A549 (cell line): Measurements from ENCODE around the gene CCDC12.

Experiments
- CTCF ChIP-seq: fragments of >200 bp; sonication (Bioruptor Twin); formaldehyde crosslinking; IDR thresholded peaks from 3 replicates; pipeline ENCODE4 v1.5.1; 2016
- EP300 ChIP-seq, 2 experiments: fragments of >200 bp; sonication (Bioruptor Twin); formaldehyde crosslinking; IDR thresholded peaks; 2 replicates in 1 of 2; 3 replicates in 1 of 2; pipeline ENCODE4 v1.6.1; 2016 to 2017
- KDM1A ChIP-seq: fragments of 200-600 bp; sonication (generic); IDR thresholded peaks from 2 replicates; pipeline ENCODE4 v1.6.1; 2016; ENCODE audit warnings: low read depth, mild to moderate bottlenecking
- POLR2A ChIP-seq: IDR thresholded peaks from 2 replicates; pipeline ENCODE4 v1.6.1; 2012; ENCODE audit warnings: mild to moderate bottlenecking, low read length
- RAD21 ChIP-seq, 2 experiments: fragments of >200 bp in 1 of 2; sonication (Bioruptor Twin) in 1 of 2; formaldehyde crosslinking in 1 of 2; IDR thresholded peaks in 1 of 2; conservative IDR thresholded peaks in 1 of 2; 2 replicates in 1 of 2; 3 replicates in 1 of 2; pipeline ENCODE4 v1.6.1; 2012 to 2018; ENCODE audit warnings: inconsistent platforms in 1 of 2
- REST ChIP-seq: fragments of 200-600 bp; sonication (generic); IDR thresholded peaks from 2 replicates; pipeline ENCODE4 v1.6.1; 2016; ENCODE audit warnings: antibody characterized with exemption, mild to moderate bottlenecking, moderate library complexity

GRCh38 chr3:46926039-46926438 is 50.5 kb downstream of the CCDC12 start:
- TF ChIP-seq EP300 (IDR thresholded peaks at IDR 0.05) (no peak), RAD21 (conservative IDR thresholded peaks at IDR 0.05 in 1 of 2, IDR thresholded peaks at IDR 0.05 in 1 of 2) (no peak), REST (no peak), KDM1A (no peak), POLR2A (no peak), CTCF (no peak)
